IMR-90 (cell line): ENCODE data around the gene TP53AIP1. TPM values are rescaled to one million over a fixed set of nuclear protein-coding genes. Genes with fewer than 3 reads are reported as not detected.

Source experiments
- ATAC-seq: fragments of 200-7000 bp; cut with Tn5 transposase; 2 replicates; pipeline ENCODE4 v1.9.1; 2020; ENCODE audit warnings: low read depth, mild to moderate bottlenecking, moderate library complexity
- BruUV-seq: library from RNA; stranded (reverse); fragments of 400-500 nt; replicated peaks from 2 replicates; lab custom pipeline; 2021; lab: Mats Ljungman, UMichigan
- CTCF ChIA-PET: fragments of 300-600 bp; formaldehyde crosslinking; extraction: SDS; loops from one replicate; lab custom pipeline; 2021; ENCODE audit warnings: antibody characterized with exemption; lab: Yijun Ruan, JAX
- POLR2A ChIA-PET: fragments of 300-600 bp; sonication (Branson Sonifier 250); formaldehyde crosslinking; loops from one replicate; lab custom pipeline; 2022; ENCODE audit warnings: antibody characterized with exemption; ENCODE audit not compliant: unreplicated experiment; lab: Charles Lee
- DNase-seq: peaks from one replicate; pipeline ENCODE4 v3.0.0; 2013
- H2AFZ ChIP-seq: replicated peaks from 2 replicates; pipeline ENCODE3; 2013; ENCODE audit warnings: low read length, mild to moderate bottlenecking; ENCODE audit not compliant: poor library complexity
- H2AK5ac ChIP-seq: 2 replicates; pipeline ENCODE4 v1.6.1; 2013; ENCODE audit warnings: low read depth, low read length, inconsistent platforms
- H2AK9ac ChIP-seq: replicated peaks from 2 replicates; pipeline ENCODE3; 2013; ENCODE audit warnings: mild to moderate bottlenecking, low read depth, low read length, moderate library complexity; ENCODE audit not compliant: poor library complexity
- H2BK120ac ChIP-seq: 2 replicates; pipeline ENCODE4 v1.6.1; 2013; ENCODE audit warnings: low read depth, low read length, inconsistent platforms
- H2BK15ac ChIP-seq: 3 replicates; pipeline ENCODE4 v1.6.1; 2013; ENCODE audit warnings: low read depth, low read length, inconsistent platforms
- H2BK20ac ChIP-seq: 2 replicates; pipeline ENCODE4 v1.6.1; 2013; ENCODE audit warnings: low read depth, mild to moderate bottlenecking, inconsistent platforms, low read length, moderate library complexity
- H2BK5ac ChIP-seq: 2 replicates; pipeline ENCODE4 v1.6.1; 2013; ENCODE audit warnings: mild to moderate bottlenecking, low read depth, low read length, inconsistent platforms; ENCODE audit not compliant: poor library complexity, severe bottlenecking
- H3K14ac ChIP-seq: replicated peaks from 2 replicates; pipeline ENCODE4 v1.6.1; 2013; ENCODE audit warnings: low read depth, low read length, inconsistent platforms
- H3K18ac ChIP-seq: 2 replicates; pipeline ENCODE4 v1.6.1; 2013; ENCODE audit warnings: low read depth, low read length, control low read depth
- H3K23ac ChIP-seq: 2 replicates; pipeline ENCODE4 v1.6.1; 2013; ENCODE audit warnings: low read depth, low read length, inconsistent platforms
- H3K27ac ChIP-seq: 2 replicates; pipeline ENCODE4 v1.5.1; 2013; ENCODE audit warnings: mild to moderate bottlenecking, control low read depth, low read length; ENCODE audit not compliant: insufficient read depth
- H3K27me3 ChIP-seq: 2 replicates; pipeline ENCODE4 v1.6.1; 2013; ENCODE audit warnings: low read length; ENCODE audit not compliant: control insufficient read depth, insufficient read depth
- H3K36me3 ChIP-seq: 2 replicates; pipeline ENCODE4 v1.6.1; 2013; ENCODE audit warnings: low read length, mixed read lengths; ENCODE audit not compliant: control insufficient read depth, insufficient read depth
- H3K4ac ChIP-seq: 2 replicates; pipeline ENCODE4 v1.6.1; 2013; ENCODE audit warnings: low read depth, low read length, inconsistent platforms
- H3K4me1 ChIP-seq: 2 replicates; pipeline ENCODE4 v1.6.1; 2013; ENCODE audit warnings: low read length, mixed read lengths; ENCODE audit not compliant: control insufficient read depth, insufficient read depth
- H3K4me2 ChIP-seq: 2 replicates; pipeline ENCODE4 v1.6.1; 2013; ENCODE audit warnings: low read depth, mild to moderate bottlenecking, control low read depth, low read length, moderate library complexity
- H3K4me3 ChIP-seq: 2 replicates; pipeline ENCODE4 v1.5.1; 2013; ENCODE audit warnings: low read depth, mild to moderate bottlenecking, control low read depth, low read length, moderate library complexity; ENCODE audit not compliant: insufficient read depth
- H3K56ac ChIP-seq: 2 replicates; pipeline ENCODE4 v1.6.1; 2013; ENCODE audit warnings: low read length, inconsistent platforms; ENCODE audit not compliant: insufficient read depth; ENCODE audit errors: extremely low read depth
- H3K79me1 ChIP-seq, 2 experiments: 2 replicates each; pipeline ENCODE4 v1.6.1; 2013; ENCODE audit warnings: low read length in 2 of 2, inconsistent platforms in 1 of 2, low read depth in 1 of 2
- H3K9ac ChIP-seq: 2 replicates; pipeline ENCODE4 v1.6.1; 2013; ENCODE audit warnings: low read depth, low read length, control low read depth
- H3K9me1 ChIP-seq: 2 replicates; pipeline ENCODE4 v1.6.1; 2013; ENCODE audit warnings: low read length, inconsistent platforms; ENCODE audit not compliant: insufficient read depth
- H3K9me3 ChIP-seq: 2 replicates; pipeline ENCODE4 v1.6.1; 2013; ENCODE audit warnings: low read length; ENCODE audit not compliant: control insufficient read depth, insufficient read depth
- H4K20me1 ChIP-seq: 2 replicates; pipeline ENCODE4 v1.6.1; 2013; ENCODE audit warnings: low read length, inconsistent platforms; ENCODE audit not compliant: insufficient read depth
- H4K5ac ChIP-seq: 2 replicates; pipeline ENCODE4 v1.6.1; 2013; ENCODE audit warnings: mild to moderate bottlenecking, low read depth, low read length, control low read depth
- H4K8ac ChIP-seq, 2 experiments: 2 replicates each; pipeline ENCODE4 v1.6.1; 2013; ENCODE audit warnings: low read depth in 2 of 2, low read length in 2 of 2, control low read depth in 1 of 2, inconsistent platforms in 1 of 2
- H4K91ac ChIP-seq: 2 replicates; pipeline ENCODE4 v1.6.1; 2013; ENCODE audit warnings: low read depth, low read length, inconsistent platforms; ENCODE audit not compliant: insufficient read depth
- BHLHE40 ChIP-seq: fragments of 150-350 bp; IDR thresholded peaks from 2 replicates; pipeline ENCODE4 v1.6.1; 2016; ENCODE audit warnings: mild to moderate bottlenecking, low read depth, low read length
- CHD1 ChIP-seq: IDR thresholded peaks from 2 replicates; pipeline ENCODE4 v1.6.1; 2012; ENCODE audit warnings: low read depth, low read length, improper control_type of control experiment
- CTCF ChIP-seq: conservative IDR thresholded peaks from 2 replicates; pipeline ENCODE4 v1.5.1; 2012; ENCODE audit warnings: mild to moderate bottlenecking, low read depth, low read length, improper control_type of control experiment
- ELK1 ChIP-seq: fragments of 150-350 bp; IDR thresholded peaks from 2 replicates; pipeline ENCODE4 v1.6.1; 2016; ENCODE audit warnings: low read depth, mild to moderate bottlenecking, low read length, moderate library complexity, borderline replicate concordance
- FOS ChIP-seq: fragments of 150-350 bp; IDR thresholded peaks from 2 replicates; pipeline ENCODE4 v1.6.1; 2016; ENCODE audit warnings: low read depth, low read length
- MXI1 ChIP-seq: IDR thresholded peaks from 2 replicates; pipeline ENCODE4 v1.6.1; 2012; ENCODE audit warnings: low read depth, mild to moderate bottlenecking, low read length, moderate library complexity, borderline replicate concordance
- POLR2A ChIP-seq: IDR thresholded peaks from 2 replicates; pipeline ENCODE4 v1.6.1; 2012; ENCODE audit warnings: mild to moderate bottlenecking, low read depth, low read length
- RAD21 ChIP-seq: IDR thresholded peaks from 2 replicates; pipeline ENCODE4 v1.6.1; 2012; ENCODE audit warnings: low read length, improper control_type of control experiment
- RFX5 ChIP-seq: IDR thresholded peaks from 2 replicates; pipeline ENCODE4 v1.8.0; 2012; ENCODE audit warnings: low read depth, mild to moderate bottlenecking, low read length, moderate library complexity
- USF2 ChIP-seq: fragments of 150-350 bp; IDR thresholded peaks from 2 replicates; pipeline ENCODE4 v1.6.1; 2017; ENCODE audit warnings: mild to moderate bottlenecking, antibody characterized with exemption, low read length, low read depth
- WGBS, 2 experiments: methylation state at CpG; one replicate each; pipeline versions ENCODE4 v1.1.5 to v1.1.7; 2013; ENCODE audit warnings: missing lambda C conversion rate in 2 of 2; ENCODE audit not compliant: insufficient read length in 1 of 2; ENCODE audit errors: extremely low coverage in 2 of 2; 5-methylcytosine and 5-hydroxymethylcytosine counted together
- dilution Hi-C: fragments of 300-500 bp; cut with HindIII; formaldehyde crosslinking; loops from one replicate; pipeline ENCODE4 v1.14.3; 2018; ENCODE audit warnings: low sequenced_read_pairs; ENCODE audit not compliant: unreplicated experiment
- in situ Hi-C: fragments of 300-500 bp; cut with MboI; formaldehyde crosslinking; loops from 3 replicates; pipeline ENCODE4 v1.14.3; 2019; ENCODE audit warnings: low sequenced_read_pairs, inconsistent platforms, mixed read lengths
- intact Hi-C: fragments of 100-400 bp; cut with micrococcal nuclease; formaldehyde crosslinking; loops from 2 replicates; pipeline ENCODE4 v1.10.0; 2022
- polyA plus RNA-seq, 3 experiments: library from polyadenylated mRNA; depleted of rRNA; stranded (reverse); fragments of >200 nt; gene quantifications; 2 replicates each; pipeline ENCODE4 v1.2.3, GENCODE V29; 2012; ENCODE audit warnings: low replicate concordance in 1 of 3
- total RNA-seq: library from RNA; depleted of rRNA; stranded (reverse); fragments of >200 nt; gene quantifications from 2 replicates; pipeline ENCODE4 v1.2.3, GENCODE V29; 2012

Gene TP53AIP1
- total and polyA plus RNA-seq, 2 of the 4 experiments (the other 2 are of a cell fraction): not detected

- WGBS, 2 experiments: 80% methylated on average over 3 of the region's 16 CpGs; no CpG with 5 or more reads in 1 of the 2 experiments
- Histone ChIP-seq H4K8ac (no peak overlapping the region), H3K4me1 (no peaks in the 10 kb centered on the region; the same call in 1 of the 2 replicates), H3K23ac (no peak overlapping the region), H4K91ac (no peak overlapping the region), H3K79me1 (no peaks in the 10 kb centered on the region), H2BK15ac (no peak overlapping the region), H4K20me1 (no peaks in the 10 kb centered on the region), H2AFZ (peak overlapping the region; percentile 21), H3K4ac (no peak overlapping the region), H3K18ac (no peak overlapping the region), H3K4me2 (no peak overlapping the region), H2AK5ac (no peak overlapping the region), H2AK9ac (no peak overlapping the region), H3K9me3 (no peaks in the 10 kb centered on the region), H3K4me3 (no peak overlapping the region), H2BK5ac (no peak overlapping the region), H2BK120ac (no peak overlapping the region), H3K27ac (no peak overlapping the region), H4K5ac (no peak overlapping the region), H3K9ac (no peak overlapping the region), H3K36me3 (no peaks in the 10 kb centered on the region), H3K56ac (no peak overlapping the region), H2BK20ac (no peak overlapping the region), H3K14ac (no peak overlapping the region), H3K27me3 (peaks cover 40% of the 10 kb centered on the region), H3K9me1 (no peaks in the 10 kb centered on the region)
- ATAC-seq (no peak), DNase-seq (no peak)
- CTCF ChIA-PET: no interaction called here
- TF ChIP-seq CTCF (no peak), FOS (no peak), RAD21 (no peak), POLR2A (no peak), USF2 (no peak), BHLHE40 (no peak), ELK1 (no peak), RFX5 (no peak), MXI1 (no peak), CHD1 (no peak)
- intact Hi-C loops: no loop called here
- no TSS peak for BruUV-seq
- POLR2A ChIA-PET: no interaction called here
- in situ Hi-C loops: no loop called here
- dilution Hi-C loops: no loop called here
Measured at GRCh38 chr11:128936606-128937251, 5.9 kb downstream of the TP53AIP1 start.
